GM12878 (cell line): ENCODE results near the gene F7.

Experiments
- BRCA1 ChIP-seq: IDR thresholded peaks from 2 replicates; pipeline ENCODE4 v1.6.1; 2011; ENCODE audit warnings: low read depth, low read length, improper control_type of control experiment
- CTCF ChIP-seq, 3 experiments: IDR thresholded peaks in 2 of 3; conservative IDR thresholded peaks in 1 of 3; 2 replicates each; pipeline ENCODE4 v1.5.1; 2011; ENCODE audit warnings: low read depth in 3 of 3, low read length in 3 of 3, mild to moderate bottlenecking in 3 of 3, control low read depth in 2 of 3, moderate library complexity in 2 of 3, inconsistent platforms in 1 of 3, mixed read lengths in 1 of 3; ENCODE audit not compliant: control insufficient read depth in 2 of 3, insufficient read depth in 1 of 3; ENCODE audit errors: extremely low read depth in 1 of 3
- EZH2 ChIP-seq: IDR thresholded peaks from 2 replicates; pipeline ENCODE4 v1.6.1; 2012; ENCODE audit warnings: low read depth, mild to moderate bottlenecking, control low read depth, inconsistent platforms, low read length, borderline replicate concordance; ENCODE audit not compliant: control insufficient read depth
- MAX ChIP-seq: IDR thresholded peaks from 2 replicates; pipeline ENCODE4 v1.6.1; 2012; ENCODE audit warnings: low read depth, low read length, improper control_type of control experiment
- MEF2A ChIP-seq: IDR thresholded peaks from 2 replicates; pipeline ENCODE4 v1.6.1; 2011; ENCODE audit warnings: low read depth, mild to moderate bottlenecking, low read length, moderate library complexity; ENCODE audit not compliant: insufficient read depth
- NFXL1 ChIP-seq: fragments of 450-650 bp; IDR thresholded peaks from 2 replicates; pipeline ENCODE4 v1.6.1; 2017; ENCODE audit warnings: antibody characterized with exemption, mild to moderate bottlenecking, borderline replicate concordance
- POLR2AphosphoS5 ChIP-seq: IDR thresholded peaks from 2 replicates; pipeline ENCODE4 v1.6.1; 2011; ENCODE audit warnings: mild to moderate bottlenecking, low read length, inconsistent platforms
- SPI1 ChIP-seq: IDR thresholded peaks from 2 replicates; pipeline ENCODE4 v1.6.1; 2011; ENCODE audit warnings: low read depth, mild to moderate bottlenecking, low read length, moderate library complexity, borderline replicate concordance; ENCODE audit not compliant: insufficient read depth

DNA sequence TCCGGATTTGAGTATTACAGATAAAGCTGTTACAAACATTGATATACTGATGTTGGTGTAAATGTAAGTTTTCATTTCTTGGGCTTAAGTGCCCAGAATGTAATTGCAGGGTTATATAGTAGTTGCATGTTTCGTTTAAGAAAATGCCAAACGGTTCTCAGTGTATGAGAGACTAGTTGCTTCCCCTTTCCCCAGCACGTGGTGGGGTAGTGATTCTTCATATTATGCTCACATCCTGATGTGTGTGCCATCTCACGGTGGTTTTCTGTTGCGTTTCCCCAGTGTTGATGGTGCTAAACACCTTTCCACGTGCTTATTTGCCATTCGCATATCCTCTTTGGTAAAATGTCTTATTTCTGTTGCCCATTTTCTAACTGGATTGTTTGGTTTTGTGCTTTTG, 34.7 kb upstream of the F7 start:
- TF ChIP-seq BRCA1 = no peak
- no peak for TF ChIP-seq SPI1
- no peak for TF ChIP-seq MEF2A
- no peak for TF ChIP-seq CTCF (IDR thresholded peaks at IDR 0.05 in 2 of 3, conservative IDR thresholded peaks at IDR 0.05 in 1 of 3; ENCODE audit: control insufficient read depth in 2 of 3, extremely low read depth in 1 of 3, insufficient read depth in 1 of 3, low read depth in 3 of 3, low read length in 3 of 3)
- no peak for TF ChIP-seq NFXL1
- TF ChIP-seq MAX = no peak
- no peak for TF ChIP-seq EZH2
- TF ChIP-seq POLR2AphosphoS5 = no peak
